Muscle of back (tissue), 11 donors: ENCODE measurements around the gene ZNF41. TPM values are rescaled to one million over a fixed set of nuclear protein-coding genes. Genes with fewer than 3 reads are reported as not detected.
"Not testable (repeated sequence)": the region's sequence is repeated elsewhere in the genome, so short reads cannot be mapped to it uniquely, and the experiment has no call there.

ENCODE experiments used
- DNase-seq, 3 donors: peaks; one replicate each; pipeline versions ENCODE4 v3.0.0 to v3.0.0-alpha.2; 2013
- polyA plus RNA-seq, 10 donors: library from polyadenylated mRNA; unstranded; fragments of 120-200 nt; gene quantifications; one replicate each; pipeline ENCODE4 v1.2.1, GENCODE V29; 2013; ENCODE audit not compliant: insufficient read length in 10 of 10

ZNF41 gene
- polyA plus RNA-seq, 10 donors: 8.3 to 14.3 (median 11.4) TPM

DNA sequence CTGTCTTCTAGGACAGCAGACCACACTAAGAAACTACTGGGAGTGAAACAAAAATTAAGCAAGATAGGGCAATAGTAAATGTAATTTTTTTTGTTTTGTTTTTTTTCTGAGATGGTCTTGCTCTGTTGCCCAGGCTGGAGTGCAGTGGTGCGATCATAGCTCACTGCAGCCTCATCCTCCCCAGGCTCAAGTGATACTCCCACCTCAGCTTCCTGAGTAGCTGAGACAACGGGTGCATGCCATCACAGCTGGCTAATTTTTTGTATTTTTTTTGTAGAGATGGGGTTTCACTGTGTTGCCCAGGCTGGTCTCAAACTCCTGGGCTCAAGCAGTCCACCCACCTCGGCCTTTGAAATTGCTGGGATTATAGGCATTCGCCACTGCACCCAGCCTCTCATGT, 9.1 kb upstream of the ZNF41 start:
- not testable (repeated sequence) for DNase-seq

DNA sequence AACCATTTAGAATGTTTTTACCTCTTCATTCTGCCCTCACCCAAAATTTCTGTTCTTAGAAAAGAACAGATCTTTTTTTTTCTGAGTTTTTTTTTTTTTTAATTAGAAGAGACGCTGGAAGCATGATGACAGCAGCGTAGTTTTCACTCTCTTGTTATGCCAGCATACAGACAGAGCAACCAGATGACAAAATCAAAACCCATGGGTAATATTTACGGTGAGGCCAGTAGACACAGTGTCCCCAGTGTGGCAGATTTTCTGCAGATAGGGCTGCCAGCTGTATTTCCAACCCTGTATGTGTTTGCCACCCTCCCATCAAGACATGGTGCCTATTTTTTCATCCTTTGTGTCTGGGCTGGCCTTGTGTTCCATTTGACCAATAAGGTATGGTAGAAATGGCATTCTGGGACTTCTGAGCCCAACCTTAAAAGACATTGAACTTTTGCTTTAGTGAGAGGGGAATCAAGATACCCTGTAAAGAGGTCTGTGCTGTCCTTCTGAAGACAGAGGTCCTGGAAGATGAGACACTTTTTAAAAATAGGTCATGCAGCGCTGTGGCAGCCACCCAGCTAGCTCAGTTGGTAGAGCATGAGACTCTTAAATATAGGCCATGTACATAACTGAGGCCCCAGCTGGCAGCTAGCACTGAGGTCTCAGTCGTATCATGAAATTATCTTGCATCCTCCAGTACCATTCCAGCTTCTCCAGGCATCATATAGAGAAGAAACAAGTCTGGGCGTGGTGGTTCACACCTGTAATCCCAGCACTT, 6.7 kb upstream of the ZNF41 start:
- DNase-seq: no peak

DNA sequence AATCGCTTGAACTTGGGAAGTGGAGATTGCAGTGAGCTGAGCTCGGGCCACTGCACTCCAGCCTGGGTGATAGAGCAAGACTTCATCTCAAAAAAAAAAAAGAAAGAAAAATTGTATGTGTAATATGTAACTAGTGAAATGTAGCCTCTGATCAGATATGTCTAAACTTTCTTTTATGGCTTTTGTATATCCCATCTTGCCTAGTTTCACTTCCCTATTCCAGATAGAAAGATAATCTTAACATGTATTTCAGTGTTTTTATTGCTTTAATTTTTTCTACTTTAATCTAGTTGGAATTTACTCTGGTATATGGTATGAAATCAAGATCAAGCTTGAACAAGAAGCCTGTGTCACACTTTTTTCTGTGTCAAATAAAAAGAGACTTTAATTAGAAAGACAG, 1.9 kb upstream of the ZNF41 start:
- peak in 1 of 3 donors; percentile 11 for DNase-seq

DNA sequence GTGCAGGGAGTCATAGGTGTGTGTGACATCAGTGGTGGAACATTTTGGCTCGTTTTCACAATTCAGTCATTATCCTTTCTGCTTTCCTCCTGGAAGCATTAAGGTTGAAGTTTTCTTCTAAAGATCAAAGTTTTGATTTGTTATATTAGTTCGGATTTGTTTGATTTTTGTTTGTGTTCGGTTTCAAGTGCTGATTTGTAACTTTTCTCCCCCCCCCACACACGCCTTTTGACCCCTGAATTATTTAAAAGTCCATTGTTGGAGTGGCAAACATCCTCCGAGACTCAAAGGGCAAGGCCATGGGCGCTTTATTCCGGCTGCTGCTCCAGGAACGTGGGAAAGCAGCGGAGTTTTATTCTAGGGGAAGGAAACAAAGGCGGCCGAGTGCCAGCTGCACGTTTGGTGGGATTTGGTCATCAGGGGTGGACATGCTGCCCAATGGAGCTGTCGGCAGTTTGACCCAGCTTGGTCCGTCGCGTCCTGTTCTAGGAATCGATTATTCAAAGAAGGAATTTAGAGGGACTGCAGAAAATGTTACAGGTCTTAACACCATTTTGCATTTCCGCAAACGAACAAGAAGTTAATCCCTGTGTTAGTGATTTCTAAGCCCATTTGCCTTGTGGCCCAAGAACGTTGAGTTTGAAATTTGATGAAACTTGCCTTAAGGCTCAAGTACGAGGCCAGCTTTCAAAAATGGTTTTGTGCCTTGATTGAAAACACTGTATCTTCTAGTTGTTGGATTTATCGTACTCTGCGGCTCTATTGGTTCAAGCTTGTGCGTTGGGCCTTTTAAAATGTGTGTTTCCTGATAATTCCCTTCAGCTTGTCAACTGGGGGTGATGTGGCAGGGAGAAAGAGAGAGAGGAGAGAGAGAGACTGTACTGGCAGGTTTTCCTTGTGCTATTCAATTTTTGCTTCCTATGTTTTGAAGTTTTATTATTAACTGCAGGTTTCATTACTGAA, 565 bp upstream of the ZNF41 start:
- DNase-seq: peak in 2 of 3 donors; percentile 55 to 76

DNA sequence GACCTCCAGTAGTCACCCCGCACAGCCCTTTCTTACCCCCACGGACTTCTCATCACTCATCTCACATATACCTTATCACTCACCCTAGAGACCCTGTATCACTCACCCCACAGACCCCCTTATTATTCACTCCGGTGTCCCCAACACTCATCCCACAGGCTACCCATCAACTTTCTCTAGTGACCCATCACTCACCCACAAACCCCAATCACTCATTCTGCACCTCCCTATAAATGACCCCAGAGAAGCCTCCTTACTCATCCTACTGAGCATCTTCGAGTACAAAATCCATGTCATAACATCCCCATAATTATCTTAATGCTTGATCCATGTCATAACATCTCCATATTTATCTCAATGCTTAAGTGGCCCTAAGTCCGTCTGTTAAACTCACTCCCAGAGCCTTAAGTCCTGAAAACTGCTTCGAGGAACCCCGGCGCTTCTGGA, 934 bp downstream of the ZNF41 start:
- peak in 1 of 3 donors; percentile 4 for DNase-seq

DNA sequence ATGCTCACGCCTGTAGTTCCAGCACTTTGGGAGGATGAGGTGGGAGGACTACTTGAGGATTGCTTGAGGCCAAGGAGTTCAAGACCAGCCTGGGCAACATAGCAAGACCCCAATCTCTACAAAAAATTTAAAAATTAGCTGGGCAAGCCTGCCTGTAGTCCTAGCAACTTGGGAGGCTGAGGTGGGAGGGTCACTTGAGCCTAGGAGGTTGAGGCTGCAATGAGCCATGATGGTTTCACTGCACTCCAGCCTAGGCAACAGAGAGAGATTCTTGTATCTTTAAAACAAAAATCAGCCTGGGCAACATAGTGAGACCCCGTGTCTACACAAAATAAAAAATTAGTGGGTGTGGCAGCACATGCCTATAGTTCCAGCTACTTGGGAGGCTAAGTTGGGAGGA, 1.9 kb downstream of the ZNF41 start:
- DNase-seq: no peak

DNA sequence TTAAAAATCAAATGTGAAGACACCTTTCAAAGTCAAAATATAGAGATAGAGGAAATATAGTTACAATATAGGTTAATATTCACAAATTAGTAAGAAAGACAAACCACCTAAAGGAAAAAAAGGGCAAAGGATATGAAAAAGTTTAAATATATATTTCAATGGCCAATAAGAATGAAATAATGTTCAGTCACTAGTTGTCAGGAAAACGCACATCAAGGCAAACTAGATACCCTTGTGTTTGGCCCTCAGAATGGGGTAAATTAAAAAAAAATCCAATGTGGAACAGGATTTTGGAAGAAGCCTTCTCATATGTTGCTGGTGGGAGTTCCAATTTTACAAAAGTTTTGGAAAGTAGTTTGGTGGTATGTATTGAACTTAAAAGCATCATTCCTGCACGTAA, 2.4 kb downstream of the ZNF41 start:
- DNase-seq: no peak

DNA sequence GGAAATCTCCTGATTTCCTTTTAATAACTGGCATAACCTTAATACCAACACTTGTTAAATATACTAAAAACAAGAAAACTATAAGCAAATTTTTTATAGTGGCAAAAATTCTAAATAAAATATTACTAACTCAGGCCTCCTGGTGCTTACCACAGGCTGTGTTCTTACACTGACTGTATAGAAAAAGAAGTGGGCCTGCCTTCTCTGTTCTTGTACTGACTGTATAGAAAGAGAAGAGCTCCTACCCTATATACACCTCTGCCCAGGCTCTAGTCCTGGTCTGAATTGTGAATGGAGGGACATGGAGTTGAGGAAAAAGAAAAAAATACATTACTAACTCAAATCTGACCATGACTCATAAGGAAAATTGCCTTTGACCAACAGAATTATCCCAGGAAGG, 7.5 kb downstream of the ZNF41 start:
- DNase-seq: no peak

DNA sequence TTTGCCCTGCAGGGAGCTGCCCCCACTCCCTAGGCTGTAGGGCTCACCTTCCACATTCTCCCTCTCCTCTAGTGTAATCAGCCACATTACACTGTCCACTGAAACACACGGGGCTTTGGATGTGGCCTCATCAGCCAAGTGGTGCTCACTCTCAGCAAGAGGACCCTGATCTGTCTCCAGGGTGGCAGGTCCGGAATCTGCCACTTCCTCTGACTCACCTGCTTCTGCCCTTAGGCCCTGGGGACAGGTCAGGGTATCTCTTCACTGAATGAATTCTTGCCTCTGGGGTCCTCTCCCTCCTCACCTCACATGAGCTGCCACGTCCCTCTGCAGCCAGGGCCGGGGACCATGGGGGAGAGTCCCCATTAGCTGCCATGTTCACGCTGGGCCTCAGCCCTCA, 15.9 kb downstream of the ZNF41 start:
- DNase-seq: no peak

DNA sequence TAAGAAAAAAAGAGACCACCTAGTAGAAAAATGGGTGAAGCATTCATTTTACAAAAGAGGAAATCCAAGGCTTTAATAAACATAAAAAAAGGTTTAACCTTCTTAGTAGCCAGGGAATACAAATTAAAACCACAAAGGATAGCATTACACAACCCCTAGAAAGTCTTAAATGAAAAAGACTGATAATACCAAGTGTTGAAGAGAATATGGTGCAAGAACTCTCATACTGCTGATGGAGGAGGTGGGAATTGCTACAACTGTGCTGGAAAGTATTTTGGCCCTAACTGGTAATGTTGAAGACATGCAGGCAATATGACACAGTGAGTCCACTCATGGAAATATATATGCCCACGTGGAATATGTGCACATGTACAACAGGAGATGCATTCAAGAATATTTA, 22.5 kb downstream of the ZNF41 start:
- DNase-seq: no peak

DNA sequence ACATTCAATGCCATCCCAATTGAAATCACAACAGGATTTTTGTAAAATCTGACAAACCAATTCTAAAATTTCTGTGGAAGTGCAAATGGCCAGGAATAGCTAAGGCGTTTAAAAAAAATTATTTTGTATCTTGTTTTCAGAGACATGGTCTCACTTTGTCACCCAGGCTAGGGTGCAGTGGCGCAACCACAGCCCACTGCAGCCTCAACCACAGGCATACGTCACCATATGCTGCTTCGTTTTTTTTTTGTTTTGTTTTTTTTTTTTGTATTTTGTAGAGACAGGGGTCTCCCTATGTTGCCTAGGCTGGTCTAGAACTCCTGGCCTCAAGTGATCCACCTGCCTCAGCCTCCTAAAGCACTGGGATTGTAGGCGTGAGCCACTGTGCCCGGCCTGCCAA, 24.5 kb downstream of the ZNF41 start:
- DNase-seq: no peak

DNA sequence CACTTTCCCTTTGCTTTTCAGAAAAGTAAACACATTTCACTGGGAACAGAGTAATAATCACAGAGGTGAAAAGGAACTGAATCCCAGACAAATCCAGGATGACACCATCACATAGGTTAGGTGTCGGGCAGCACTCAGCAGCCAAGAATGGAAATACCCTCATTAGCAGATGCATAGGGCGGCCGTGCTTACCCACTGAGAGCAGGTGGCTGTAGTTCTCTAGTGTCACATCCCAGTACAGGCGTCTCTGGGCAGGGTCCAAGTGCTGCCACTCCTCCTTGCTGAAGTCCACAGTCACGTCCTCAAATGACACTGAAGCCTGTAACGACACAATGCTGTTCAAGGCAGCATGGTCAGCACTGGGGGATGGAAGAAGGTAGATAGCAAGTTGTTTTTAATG, 26.9 kb downstream of the ZNF41 start:
- peak in 2 of 3 donors; percentile 4 to 5 for DNase-seq

DNA sequence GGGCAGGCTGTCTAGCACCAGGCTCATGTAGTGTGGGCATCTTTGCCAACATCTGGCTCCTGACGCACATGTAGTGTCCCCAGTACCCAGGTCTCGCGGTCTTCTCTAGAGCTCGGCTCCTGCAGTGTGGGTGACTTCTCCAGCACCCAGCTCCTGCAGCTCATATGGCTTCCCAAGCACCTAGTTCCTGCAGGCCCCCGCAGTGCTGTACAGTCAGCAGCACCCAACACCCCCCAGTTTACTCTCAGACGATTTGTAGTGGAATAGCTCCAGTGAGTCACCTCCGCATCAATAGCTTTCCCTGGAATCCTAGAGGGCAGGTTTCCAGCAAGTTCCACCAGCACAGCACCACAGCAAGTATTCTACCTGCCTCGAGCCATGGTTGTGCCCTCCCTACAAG, 30.9 kb downstream of the ZNF41 start:
- no peak for DNase-seq

DNA sequence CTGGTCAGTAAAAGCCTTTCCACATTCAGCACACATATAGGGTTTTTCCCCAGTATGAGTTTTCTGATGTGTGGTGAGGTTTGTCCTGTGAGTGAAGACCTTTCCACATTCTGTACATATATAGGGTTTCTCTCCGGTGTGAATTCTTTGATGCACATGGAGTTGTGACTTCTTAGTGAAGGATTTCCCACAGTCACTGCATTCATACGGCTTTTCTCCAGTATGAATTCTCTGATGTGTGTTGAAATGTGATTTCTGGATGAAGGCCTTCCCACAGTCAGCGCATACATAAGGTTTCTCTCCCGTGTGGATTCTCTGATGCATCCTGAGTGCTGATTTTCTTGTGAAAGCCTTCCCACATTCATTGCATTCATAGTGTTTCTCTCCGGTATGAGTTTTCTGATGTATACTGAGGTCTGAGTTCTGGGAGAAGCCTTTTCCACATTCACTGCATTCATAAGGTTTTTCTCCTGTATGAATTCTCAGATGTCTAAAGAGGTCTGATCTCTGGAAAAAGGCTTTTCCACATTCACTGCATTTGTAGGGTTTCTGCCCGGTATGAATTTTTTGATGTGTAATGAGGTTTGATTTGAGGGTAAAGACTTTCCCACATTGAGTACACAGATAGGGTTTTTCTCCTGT, 34.7 kb downstream of the ZNF41 start:
- DNase-seq: no peak

DNA sequence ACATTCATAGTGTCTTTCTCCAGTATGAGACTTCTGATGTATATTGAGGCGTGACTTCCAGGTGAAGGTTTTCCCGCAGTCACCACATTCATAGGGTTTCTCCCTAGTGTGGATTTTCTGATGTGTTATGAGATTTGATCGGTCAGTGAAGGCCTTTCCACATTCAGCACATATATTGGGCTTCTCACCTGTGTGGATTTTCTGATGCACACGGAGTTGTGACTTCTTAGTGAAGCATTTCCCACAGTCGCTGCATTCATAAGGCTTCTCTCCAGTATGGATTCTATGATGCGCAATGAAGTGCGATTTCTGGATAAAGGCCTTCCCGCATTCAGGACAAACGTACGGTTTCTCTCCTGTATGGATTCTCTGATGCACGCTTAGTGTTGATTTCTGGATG, 35.4 kb downstream of the ZNF41 start:
- DNase-seq: no peak

DNA sequence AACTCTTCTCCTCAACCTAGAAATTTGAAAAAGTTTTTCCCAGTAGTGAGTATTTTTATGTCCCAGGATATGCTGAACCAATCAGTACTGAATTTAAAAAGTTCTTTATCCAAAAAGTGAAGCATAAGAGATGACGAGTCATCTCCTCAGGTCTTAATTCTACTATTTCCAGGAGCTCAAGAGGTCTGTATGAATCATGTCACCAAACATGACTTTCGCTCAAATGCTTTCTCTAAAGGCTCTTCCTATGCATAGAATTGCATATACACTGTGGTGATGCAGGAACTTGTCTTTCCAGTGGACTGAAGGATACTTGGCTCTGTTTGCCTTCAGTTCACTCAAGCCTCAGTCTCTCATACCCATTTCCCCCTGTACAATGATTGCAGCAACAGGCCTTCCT, 36.1 kb downstream of the ZNF41 start:
- no peak for DNase-seq

DNA sequence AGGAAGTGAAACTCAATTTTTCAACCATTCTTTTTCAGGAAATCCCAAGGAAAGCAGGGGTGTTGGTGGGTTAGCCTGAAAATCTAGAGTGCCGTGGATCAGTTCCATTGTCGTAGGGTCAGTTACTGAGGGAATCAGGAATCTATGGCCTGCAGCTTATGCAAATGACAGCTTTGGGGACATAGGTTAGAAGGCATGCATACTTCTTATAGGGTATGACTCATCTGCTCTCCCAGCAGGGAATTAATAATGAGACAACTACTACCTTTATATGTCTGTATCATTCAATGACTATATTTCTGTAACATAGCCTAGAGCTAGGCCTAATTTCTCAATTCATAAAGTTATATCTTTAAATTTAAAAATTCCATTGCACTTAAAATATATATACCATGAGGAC, 36.6 kb downstream of the ZNF41 start:
- DNase-seq: no peak

DNA sequence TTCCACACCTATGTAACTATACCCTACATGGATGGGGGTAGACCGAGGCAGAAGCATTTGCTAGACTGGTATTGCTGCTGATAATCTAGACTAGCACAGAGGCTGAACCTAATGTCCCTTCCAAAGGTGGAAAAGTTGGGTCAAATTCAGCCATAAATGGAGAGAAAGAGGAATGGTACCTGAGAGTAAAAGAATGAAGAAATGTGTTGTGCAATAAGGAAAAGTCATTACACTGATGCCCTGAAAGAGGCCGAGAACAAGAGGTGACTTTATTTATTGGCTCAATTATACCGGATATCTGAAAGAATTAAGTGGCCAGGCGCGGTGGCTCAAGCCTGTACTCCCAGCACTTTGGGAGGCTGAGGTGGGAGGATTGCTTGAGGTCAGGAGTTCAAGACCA, 52.1 kb downstream of the ZNF41 start:
- DNase-seq: no peak

DNA sequence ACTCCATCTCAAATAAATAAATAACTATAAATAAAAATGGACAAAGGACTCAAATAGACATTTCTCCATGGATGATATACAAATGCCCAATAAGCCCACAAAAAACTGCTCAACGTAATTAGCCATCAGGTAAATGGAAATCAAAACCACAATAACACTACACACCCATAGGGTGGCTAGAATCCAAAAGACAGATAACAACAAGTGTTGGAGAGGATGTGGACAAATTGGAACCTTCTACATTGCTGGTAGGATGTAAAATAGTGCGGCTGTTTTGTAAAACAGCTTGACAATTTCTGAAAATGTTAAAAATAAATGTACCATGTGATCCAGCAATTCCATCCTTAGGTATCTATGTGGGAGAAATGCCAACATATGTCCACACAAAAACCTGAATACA, 60.6 kb downstream of the ZNF41 start:
- no peak for DNase-seq

DNA sequence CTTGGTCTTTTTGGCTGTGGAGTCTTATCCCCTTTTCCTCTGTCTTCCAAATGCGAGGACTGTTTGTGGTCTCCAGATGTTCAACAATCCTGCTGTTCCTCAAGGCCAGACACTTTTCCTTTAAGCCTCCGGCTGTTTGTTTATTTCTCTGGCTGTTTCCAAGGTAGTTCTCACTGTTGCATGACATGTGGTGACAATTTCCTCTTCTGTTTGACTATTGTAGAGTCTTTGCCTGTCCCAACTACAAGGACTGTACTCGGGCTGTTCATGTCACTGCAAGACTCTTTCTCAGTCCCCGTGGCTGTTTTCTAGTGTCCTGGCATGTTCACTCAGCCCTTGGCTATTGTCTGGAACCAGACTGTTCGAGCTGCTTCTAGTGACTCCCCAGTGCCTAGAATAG, 62.1 kb downstream of the ZNF41 start:
- DNase-seq: no peak

DNA sequence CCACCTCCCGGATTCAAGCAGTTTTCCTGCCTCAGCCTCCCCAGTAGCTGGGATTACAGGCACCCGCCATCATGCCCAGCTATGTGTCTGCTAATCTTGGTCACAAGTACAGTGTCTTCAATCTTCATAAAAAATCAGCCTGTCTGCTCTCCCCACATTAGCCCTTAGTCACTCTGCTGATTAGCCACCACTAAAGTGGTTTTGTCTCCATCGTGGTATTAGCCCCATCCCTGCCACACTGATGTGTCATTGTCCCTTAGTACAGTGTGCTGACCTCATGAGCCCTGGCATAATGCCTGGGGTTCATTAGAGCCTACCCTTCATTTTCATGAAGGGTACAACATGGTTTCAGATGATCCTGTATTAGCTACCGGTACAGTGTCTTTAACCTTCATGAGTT, 62.8 kb downstream of the ZNF41 start:
- DNase-seq: no peak

DNA sequence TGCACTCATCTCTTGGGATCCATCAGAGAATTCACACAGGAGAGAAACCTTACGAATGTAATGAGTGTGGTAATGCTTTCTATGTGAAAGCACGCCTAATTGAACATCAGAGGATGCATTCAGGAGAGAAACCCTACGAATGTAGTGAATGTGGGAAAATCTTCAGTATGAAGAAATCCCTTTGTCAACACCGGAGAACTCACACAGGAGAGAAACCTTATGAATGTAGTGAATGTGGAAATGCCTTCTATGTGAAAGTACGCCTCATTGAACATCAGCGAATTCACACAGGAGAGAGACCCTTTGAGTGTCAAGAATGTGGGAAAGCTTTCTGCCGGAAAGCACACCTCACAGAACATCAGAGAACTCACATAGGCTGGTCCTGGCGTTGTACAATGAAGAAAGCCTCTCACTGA, 69.8 kb downstream of the ZNF41 start:
- no peak for DNase-seq
